HG02678 (cell line): ENCODE results near the gene TCAP.
"Not testable (repeated sequence)": the region's sequence is repeated elsewhere in the genome, so short reads cannot be mapped to it uniquely, and the experiment has no call there.

Source experiments
- ATAC-seq: cut with Tn5 transposase; IDR thresholded peaks from one replicate; pipeline ENCODE4 v1.9.1; 2021; ENCODE audit warnings: mild to moderate bottlenecking, moderate library complexity; ENCODE audit not compliant: unreplicated experiment

The TCAP gene

GRCh38 chr17:39678340-39679116, 13.4 kb downstream of the TCAP start:
- ATAC-seq, result no peak

GRCh38 chr17:39679521-39680192, 14.5 kb downstream of the TCAP start:
- no peak for ATAC-seq

- ATAC-seq, result no peak
Observed at GRCh38 chr17:39683295-39683939, 18.3 kb downstream of the TCAP start.

- ATAC-seq, result no peak
Observed at GRCh38 chr17:39684369-39685192, 19.4 kb downstream of the TCAP start.

- no peak for ATAC-seq
Observed at GRCh38 chr17:39687101-39687545, 22.0 kb downstream of the TCAP start.

GRCh38 chr17:39687546-39688474, 22.7 kb downstream of the TCAP start, which contains the start of gene PGAP3:
PGAP3 (minus strand) TSS chr17:39688057; CDS start chr17:39688014, 43 bp downstream.
- ATAC-seq, result peak; percentile 93

- ATAC-seq, result no peak
Observed at GRCh38 chr17:39688475-39688835, 23.3 kb downstream of the TCAP start.

- no peak for ATAC-seq
Observed at GRCh38 chr17:39688945-39689344, 23.8 kb downstream of the TCAP start.

- ATAC-seq, result no peak
Observed at GRCh38 chr17:39694593-39694992, 29.4 kb downstream of the TCAP start.

- ATAC-seq, result no peak
Observed at GRCh38 chr17:39695089-39695474, 29.9 kb downstream of the TCAP start.

GRCh38 chr17:39696731-39697130, 31.6 kb downstream of the TCAP start:
- no peak for ATAC-seq

- no peak for ATAC-seq
Observed at GRCh38 chr17:39697961-39698360, 32.8 kb downstream of the TCAP start.

GRCh38 chr17:39699157-39699817, 34.1 kb downstream of the TCAP start:
- ATAC-seq, result not testable (repeated sequence)

- ATAC-seq, result no peak
Observed at GRCh38 chr17:39699818-39700147, 34.6 kb downstream of the TCAP start, which contains the start of gene ERBB2. ERBB2 (plus strand) TSS chr17:39700064; CDS start chr17:39700239, 175 bp downstream.

- ATAC-seq, result no peak
Observed at GRCh38 chr17:39700148-39700987, 35.2 kb downstream of the TCAP start.

- ATAC-seq, result no peak
Observed at GRCh38 chr17:39701012-39701783, 36.0 kb downstream of the TCAP start.

GRCh38 chr17:39701784-39702422, 36.8 kb downstream of the TCAP start:
- no peak for ATAC-seq
